AG08395 (cell line): ENCODE measurements around the gene CTDSPL2.
"Not testable (repeated sequence)": the region's sequence is repeated elsewhere in the genome, so short reads cannot be mapped to it uniquely, and the experiment has no call there.

Experiments
- DNase-seq: peaks from one replicate; pipeline ENCODE4 v3.0.0; 2012; ENCODE audit warnings: mixed read lengths, low spot score

The CTDSPL2 gene

GRCh38 chr15:44426975-44427755 is at the start of gene CTDSPL2:
TSS of gene CTDSPL2 (plus strand) at chr15:44427629. CDS start at chr15:44459015, 31,386 bp downstream.
- peak; percentile 97 for DNase-seq

- DNase-seq: no peak
These were observed 46.2 kb upstream of the CTDSPL2 start for GRCh38 chr15:44381236-44381635.

GRCh38 chr15:44385344-44385942 is 42.0 kb upstream of the CTDSPL2 start:
- no peak for DNase-seq

- no peak for DNase-seq
These were observed 33.4 kb upstream of the CTDSPL2 start for GRCh38 chr15:44394062-44394461.

- no peak for DNase-seq
These were observed 32.9 kb upstream of the CTDSPL2 start for GRCh38 chr15:44394562-44394961.

GRCh38 chr15:44397869-44398268 is 29.6 kb upstream of the CTDSPL2 start:
- DNase-seq: no peak

- no peak for DNase-seq
These were observed 13.4 kb upstream of the CTDSPL2 start for GRCh38 chr15:44414001-44414400.

- peak; percentile 53 for DNase-seq
These were observed 611 bp downstream of the CTDSPL2 start for GRCh38 chr15:44427756-44428724.

GRCh38 chr15:44435893-44436667 is 8.7 kb downstream of the CTDSPL2 start:
- DNase-seq: peak; percentile 20

GRCh38 chr15:44438402-44438801 is 11.0 kb downstream of the CTDSPL2 start:
- DNase-seq: no peak

GRCh38 chr15:44441095-44441501 is 13.7 kb downstream of the CTDSPL2 start:
- no peak for DNase-seq

GRCh38 chr15:44443515-44443914 is 16.1 kb downstream of the CTDSPL2 start:
- DNase-seq: no peak

GRCh38 chr15:44447772-44448376 is 20.4 kb downstream of the CTDSPL2 start:
- DNase-seq: no peak

- DNase-seq: no peak
These were observed 22.7 kb downstream of the CTDSPL2 start for GRCh38 chr15:44450172-44450571.

- not testable (repeated sequence) for DNase-seq
These were observed 26.3 kb downstream of the CTDSPL2 start for GRCh38 chr15:44453578-44454283.

GRCh38 chr15:44458429-44458828 is 31.0 kb downstream of the CTDSPL2 start:
- no peak for DNase-seq

GRCh38 chr15:44468709-44469385 is 41.4 kb downstream of the CTDSPL2 start:
- DNase-seq: peak; percentile 6

- no peak for DNase-seq
These were observed 44.5 kb downstream of the CTDSPL2 start for GRCh38 chr15:44471885-44472455.

GRCh38 chr15:44479343-44479742 is 51.9 kb downstream of the CTDSPL2 start:
- no peak for DNase-seq

GRCh38 chr15:44482090-44482489 is 54.7 kb downstream of the CTDSPL2 start:
- DNase-seq: no peak
